Astrocyte of the spinal cord (primary cell): ENCODE measurements around the gene KDM5C.

Experiments
- DNase-seq: peaks from one replicate; pipeline ENCODE4 v3.0.0; 2011; ENCODE audit warnings: low read depth, low spot score
- H3K4me3 ChIP-seq: 2 replicates; pipeline ENCODE4 v1.5.1; 2011; ENCODE audit warnings: low read depth, mild to moderate bottlenecking, low read length, moderate library complexity
- in situ Hi-C: cut with HindIII; loops from 2 replicates; pipeline ENCODE4 v1.10.0; 2017; ENCODE audit warnings: low sequenced_read_pairs
- TF ChIP-seq, protein P1 (sequence below): IDR thresholded peaks from 2 replicates; pipeline ENCODE4 v1.5.1; 2012; ENCODE audit warnings: low read depth, mild to moderate bottlenecking, low read length, inconsistent platforms

The KDM5C gene

DNA sequence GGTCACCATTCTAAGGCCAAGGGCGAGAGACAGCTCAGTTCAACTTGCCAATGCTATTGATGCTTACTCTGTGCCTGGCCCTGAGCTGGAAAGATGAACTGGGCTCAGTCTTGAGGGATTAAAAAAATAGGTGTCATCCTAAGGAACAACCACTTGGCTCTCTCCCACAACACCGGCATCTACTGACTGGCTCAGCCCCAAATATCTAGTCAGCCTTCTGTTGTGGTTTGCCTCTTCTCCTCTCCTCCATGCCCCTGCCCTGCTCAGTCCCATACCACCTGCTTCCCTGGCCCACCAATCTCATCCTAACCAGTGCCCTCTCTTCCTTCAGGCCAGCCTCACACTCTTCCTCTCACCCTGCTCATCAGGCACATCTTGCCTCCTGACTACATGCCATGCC lies 29.6 kb downstream of the KDM5C start:
- DNase-seq: no peak
- in situ Hi-C loops: no loop called here
- H3K4me3 ChIP-seq: no peak overlapping the region
- TF ChIP-seq, protein P1, sequence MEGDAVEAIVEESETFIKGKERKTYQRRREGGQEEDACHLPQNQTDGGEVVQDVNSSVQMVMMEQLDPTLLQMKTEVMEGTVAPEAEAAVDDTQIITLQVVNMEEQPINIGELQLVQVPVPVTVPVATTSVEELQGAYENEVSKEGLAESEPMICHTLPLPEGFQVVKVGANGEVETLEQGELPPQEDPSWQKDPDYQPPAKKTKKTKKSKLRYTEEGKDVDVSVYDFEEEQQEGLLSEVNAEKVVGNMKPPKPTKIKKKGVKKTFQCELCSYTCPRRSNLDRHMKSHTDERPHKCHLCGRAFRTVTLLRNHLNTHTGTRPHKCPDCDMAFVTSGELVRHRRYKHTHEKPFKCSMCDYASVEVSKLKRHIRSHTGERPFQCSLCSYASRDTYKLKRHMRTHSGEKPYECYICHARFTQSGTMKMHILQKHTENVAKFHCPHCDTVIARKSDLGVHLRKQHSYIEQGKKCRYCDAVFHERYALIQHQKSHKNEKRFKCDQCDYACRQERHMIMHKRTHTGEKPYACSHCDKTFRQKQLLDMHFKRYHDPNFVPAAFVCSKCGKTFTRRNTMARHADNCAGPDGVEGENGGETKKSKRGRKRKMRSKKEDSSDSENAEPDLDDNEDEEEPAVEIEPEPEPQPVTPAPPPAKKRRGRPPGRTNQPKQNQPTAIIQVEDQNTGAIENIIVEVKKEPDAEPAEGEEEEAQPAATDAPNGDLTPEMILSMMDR: no peak

DNA sequence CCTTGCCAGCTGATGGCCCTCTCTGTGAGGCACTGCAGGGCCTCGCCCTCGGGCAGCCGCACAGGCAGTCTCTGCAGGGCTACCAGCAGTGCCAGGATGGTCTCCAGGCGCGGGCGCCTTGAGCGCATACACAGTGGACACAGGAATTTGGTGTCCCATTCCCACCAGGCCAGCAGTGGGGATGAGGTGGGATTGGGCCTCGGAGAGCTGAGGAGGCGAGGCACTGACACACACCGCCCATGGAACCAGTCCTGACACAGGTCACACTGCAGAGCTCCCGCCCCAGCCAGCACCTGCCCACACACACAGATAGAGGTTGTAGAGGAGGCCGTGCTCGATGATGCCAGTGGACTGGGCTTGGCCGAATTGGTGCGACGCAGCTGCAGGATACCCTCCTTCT lies 30.7 kb downstream of the KDM5C start:
- no peak for DNase-seq
- TF ChIP-seq, protein P1: no peak
- in situ Hi-C loops: no loop called here
- H3K4me3 ChIP-seq: no peak overlapping the region

DNA sequence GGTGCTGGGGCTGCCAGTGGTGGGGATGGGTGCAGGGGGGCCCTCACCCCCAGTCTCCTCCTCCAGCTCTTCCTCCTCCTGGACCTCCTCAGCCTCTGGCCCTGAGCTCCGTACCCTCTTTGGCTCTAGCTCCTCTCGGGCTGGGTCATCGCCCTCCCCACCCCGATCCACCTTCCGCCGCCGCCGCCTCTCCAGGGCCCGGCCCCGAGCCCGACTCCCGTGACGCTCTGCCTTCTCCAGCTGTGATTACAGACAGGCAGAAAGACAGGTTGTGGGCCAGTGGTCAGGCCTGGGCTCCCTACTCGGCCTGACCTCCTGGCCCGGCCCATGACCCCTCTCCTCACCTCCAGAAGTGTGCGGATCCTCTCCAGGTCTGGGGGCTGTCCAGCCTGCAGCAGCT lies 31.9 kb downstream of the KDM5C start:
- in situ Hi-C loops: no loop called here
- TF ChIP-seq, protein P1: no peak
- H3K4me3 ChIP-seq: no peak overlapping the region
- DNase-seq: no peak

DNA sequence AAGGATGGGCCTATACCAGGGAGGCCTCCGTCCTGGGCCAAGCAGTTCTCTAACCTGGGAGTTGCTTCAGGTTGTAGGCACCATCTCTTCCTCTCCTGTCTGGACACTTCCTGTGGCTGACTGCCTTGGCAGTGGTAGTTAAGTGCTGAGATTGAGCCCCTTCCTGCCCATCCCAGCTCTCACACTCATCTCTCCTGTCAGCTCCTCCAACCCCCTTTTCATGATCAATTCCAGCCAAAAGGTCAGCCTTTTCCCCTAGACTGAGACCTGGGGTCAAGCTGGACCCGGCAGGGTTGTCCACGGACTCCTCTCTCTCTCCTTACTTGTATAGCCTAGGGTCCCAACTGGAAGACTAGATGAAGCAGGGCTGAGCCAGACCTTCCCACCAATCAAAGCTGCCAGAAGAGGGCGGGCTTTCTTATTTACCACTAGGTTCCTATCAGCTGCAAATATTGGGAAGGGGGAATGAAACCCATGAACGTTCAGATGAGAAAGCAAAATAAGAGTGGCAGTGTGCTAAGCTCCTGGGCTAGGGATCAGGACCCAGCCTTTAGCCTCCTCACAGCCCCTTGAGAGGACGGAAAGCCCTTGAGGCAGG lies 34.5 kb downstream of the KDM5C start:
- H3K4me3 ChIP-seq: no peak overlapping the region
- no peak for DNase-seq
- TF ChIP-seq, protein P1: peak; percentile 31
- in situ Hi-C loops: no loop called here

DNA sequence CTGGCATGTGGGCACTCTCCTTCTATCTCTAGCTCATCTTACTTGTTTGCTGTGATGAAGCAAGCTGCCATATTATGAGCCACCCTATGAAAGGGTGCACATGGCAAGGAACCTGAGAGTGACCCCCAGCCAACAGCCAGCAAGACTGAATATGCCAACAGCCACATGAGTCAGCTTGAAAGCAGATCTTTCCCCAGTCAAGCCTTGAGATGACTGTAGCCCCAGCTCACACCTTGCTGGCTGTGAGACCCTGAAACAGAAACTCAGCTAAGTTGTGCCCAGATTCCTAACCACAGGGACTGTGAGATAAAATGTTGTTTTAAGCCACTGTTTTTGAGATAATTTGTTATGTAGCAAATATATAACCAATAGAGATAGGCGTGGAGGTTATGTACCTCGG lies 36.2 kb downstream of the KDM5C start:
- no peak overlapping the region for H3K4me3 ChIP-seq
- in situ Hi-C loops: no loop called here
- DNase-seq: no peak
- TF ChIP-seq, protein P1: no peak

DNA sequence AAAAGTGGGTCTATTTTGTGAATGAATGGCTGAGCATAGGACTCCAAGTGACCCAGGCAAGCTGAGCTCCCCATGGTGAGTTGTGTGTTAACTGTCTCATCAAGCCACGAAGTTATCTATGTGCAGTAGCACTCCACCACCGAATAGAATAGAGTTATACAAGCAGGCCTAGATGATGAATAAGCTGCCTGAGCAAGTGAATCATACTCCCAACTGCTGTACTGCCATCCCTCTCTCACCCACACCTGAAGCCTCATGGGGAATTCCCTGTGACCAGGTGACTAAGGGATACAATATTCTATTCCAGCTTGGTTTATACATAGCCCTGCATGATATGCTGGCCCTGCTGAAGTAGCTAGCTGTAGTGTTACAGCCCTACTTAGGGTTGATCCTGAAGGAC lies 38.7 kb downstream of the KDM5C start:
- H3K4me3 ChIP-seq: no peak overlapping the region
- in situ Hi-C loops: no loop called here
- DNase-seq: no peak
- TF ChIP-seq, protein P1: no peak

DNA sequence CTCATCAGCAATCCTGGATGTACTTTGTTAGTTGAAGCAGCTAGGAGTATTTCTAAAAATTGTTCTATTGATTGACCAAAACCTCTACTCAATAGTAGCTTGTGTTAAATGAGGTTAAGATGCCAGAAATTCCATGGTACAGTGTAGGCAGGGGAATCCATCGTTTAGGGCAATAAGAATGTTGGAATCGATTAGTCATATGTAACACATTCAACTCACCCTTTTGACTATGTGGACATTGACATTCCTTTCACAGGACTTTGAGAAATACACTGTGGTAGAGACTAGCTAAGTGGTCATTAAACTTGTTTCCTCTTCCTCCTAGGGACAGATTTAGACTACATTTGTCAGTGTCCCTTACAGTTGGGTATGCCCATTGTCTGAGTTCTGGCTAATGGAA lies 40.2 kb downstream of the KDM5C start:
- in situ Hi-C loops: no loop called here
- DNase-seq: peak; percentile 42
- no peak overlapping the region for H3K4me3 ChIP-seq
- TF ChIP-seq, protein P1: no peak
